Activated T-cell treated with anti-CD3 and anti-CD28 coated beads, Interleukin-2, amount 50 U/mL, for 1 hour (primary cell): Measurements from ENCODE around the gene CYP11A1.
"Not testable (repeated sequence)": the region's sequence is repeated elsewhere in the genome, so short reads cannot be mapped to it uniquely, and the experiment has no call there.

Experiments used
- DNase-seq: peaks from one replicate; pipeline ENCODE4 v3.0.0-alpha.2; 2020

The CYP11A1 gene

DNA sequence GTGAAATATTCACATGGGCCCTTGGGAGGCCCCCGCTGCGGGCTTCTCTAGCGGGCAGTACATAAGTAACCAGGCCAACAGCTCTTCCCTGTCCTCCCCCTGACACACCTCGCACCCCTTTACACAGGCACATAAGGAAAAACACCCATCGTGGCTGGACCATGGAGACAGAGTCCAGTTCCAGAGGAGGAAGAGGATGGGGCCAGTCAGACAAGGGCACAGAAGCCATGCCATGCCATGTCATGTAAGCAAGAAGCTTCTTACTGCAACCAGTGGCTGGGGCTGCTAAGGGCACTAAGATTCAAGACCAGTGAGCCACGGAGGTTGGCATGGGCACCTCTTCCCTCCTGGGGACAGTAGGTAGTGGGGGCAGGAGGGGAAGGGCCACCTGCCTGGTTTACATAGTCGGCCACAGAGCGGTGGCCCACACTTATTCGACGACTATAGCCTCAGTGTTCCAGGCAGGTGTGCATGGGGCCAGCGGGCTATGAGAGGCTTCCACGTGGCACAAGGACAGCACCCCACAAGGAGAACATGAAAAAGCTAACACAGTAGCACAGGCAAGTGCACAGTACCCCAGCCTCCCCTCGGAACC, 5.7 kb upstream of the CYP11A1 start:
- DNase-seq = no peak

DNA sequence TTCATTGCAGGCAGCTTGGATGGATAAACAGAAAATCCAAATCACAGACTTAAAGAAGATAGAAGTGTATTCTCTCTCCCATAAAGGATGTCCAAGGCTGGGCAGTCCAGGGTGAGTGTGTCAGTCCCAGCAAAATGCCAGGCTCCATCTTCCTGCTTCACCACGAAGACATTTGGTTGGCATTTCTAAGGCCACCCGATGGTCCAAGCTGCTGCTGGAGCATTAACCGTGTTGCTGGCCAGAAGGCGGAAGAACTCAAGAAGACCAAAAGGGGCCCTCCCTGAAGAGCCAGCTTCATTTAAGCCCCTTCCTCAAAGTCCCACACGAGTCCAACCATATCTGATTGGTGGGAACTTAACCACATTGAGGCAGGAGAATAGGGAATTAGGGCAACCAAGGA, 3.0 kb upstream of the CYP11A1 start:
- no peak for DNase-seq

DNA sequence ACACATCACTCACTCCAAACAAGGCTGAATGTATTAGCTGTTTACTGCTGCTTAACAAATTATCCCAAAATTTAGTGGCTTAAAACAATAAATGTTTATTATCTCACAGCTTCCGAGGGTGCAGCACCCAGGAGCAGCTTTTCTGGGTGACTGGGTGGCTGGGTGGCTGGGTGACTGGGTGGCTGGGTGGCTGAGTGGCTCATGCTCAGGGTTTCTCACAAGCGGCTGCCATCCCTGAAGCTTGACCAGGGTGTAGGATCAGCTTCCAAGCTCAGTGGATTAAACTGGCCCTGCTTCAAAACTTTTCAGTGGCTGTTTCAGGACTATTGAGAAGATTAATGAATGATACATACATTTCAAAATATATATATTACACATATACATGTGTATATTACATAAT, 2.3 kb upstream of the CYP11A1 start:
- no peak for DNase-seq

DNA sequence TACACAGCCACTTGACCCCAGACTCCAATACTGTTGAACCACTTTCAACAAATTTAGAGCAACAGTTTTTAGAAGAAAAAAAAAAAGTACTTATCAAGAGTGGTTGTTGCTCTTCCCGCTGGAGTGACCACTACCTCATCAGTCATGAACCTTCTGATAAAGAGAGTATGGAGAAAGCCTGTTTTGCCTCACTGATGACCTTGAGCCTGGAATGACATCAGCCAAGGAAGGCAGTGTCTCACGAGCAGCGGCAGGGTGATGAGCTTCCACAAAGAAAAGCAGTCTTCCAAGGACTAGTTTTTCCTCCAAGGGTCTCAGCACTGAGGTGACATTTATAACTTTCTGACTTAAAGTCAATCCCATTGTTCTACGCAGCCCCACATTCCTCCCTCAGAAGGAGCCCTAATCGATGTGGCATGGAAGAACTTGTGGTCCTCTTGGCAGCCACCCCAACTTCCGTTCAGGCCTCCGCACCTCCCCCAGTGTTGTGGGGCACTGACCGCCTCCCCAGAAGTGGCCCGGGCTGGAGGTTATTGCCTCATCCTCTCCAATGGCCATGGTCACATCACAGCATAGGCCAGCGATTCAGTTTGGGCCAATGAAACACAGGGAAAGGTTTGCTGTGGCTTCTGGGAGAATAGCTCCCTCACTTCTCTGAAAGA, 1.8 kb upstream of the CYP11A1 start:
- DNase-seq = no peak

DNA sequence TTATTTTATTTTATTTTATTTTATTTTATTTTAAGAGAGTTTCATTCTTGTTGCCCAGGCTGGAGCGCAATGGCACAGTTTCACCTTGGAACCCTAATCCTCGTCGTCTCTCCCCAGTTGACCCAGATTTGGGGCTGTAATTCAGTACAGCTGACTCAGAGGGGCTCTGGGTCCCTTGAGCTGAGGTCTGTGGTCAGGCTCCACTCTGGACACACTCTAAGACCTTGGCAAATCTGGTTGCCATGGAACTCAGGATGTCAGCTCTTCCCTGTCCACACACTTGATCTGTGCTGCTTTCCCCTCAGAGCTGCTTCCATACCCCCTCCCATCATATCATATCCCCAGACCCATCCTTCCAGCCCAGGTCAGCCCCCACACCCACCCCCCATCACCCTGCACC, 675 bp upstream of the CYP11A1 start:
- no peak for DNase-seq

DNA sequence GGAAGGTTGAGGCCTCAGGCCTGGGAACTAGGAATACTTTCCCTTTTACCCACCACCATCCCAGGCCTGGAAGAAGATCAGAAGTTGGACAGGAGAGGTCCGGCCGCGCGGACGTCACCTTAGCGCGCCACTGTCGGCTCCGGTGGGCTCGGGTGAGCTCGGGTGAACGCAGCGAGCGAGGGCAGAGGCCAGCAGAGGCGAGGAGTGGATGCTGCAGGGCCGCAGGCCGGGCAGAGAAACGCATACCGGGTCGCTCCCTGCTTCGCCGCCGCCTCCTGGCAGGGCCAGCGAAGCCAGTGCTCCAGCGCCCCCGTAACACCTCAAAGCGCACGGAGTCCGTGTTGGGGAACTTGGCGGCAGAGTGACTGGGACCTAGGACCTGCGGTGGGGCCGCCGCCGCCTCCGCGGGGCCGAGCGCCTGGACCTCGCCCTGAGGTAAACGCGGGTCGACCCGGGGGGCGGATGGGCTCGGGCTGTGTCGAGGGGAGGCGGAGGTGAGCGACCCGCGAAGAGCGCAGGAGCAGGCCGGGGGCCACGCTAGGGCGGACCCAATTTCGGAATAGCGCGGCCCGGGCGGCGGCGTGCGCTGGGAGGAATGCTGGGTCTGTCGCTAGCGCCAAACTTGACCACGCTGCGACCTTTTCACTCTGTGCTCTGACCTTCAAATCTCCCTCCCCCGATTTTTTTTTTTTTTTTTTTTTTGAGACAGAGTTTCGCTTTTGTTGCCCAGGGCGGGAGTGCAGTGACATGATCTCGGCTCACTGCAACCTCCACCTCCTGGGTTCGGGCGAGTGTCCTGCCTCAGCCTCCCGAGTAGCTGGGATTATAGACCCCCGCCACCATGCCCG, 1.6 kb downstream of the CYP11A1 start:
- peak; percentile 33 for DNase-seq

DNA sequence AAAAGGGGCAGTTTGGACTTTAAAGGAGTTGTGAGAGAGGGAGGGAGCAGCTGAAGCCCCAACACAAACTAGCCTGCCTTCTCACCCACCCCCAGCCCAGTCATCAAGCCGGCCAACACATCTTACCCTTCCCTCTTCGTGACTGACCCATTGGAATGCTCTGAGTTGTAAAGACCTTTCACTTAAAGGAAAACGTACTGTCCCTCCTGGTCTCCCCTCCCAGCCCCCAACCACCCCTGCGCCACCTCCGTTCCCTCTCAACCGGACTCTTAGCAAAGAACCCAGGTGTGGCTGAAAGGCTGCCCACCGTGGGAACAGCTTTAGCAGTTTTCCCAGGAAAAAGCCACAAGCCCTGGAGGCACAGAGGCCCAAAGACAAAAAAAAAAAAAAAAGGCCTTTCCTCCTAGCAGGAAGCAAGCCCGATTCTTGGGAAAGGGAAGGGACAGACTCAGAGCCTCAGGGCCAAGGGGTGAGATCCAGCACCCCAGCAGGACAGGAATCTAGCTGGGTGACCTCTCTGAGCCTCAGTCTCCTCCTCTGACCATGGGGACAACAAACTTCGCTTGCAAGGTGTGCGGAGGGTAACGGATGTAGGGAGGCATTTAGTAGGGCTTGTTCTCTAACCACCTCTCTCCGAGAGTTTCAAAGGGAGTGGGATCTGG, 2.4 kb downstream of the CYP11A1 start:
- no peak for DNase-seq

DNA sequence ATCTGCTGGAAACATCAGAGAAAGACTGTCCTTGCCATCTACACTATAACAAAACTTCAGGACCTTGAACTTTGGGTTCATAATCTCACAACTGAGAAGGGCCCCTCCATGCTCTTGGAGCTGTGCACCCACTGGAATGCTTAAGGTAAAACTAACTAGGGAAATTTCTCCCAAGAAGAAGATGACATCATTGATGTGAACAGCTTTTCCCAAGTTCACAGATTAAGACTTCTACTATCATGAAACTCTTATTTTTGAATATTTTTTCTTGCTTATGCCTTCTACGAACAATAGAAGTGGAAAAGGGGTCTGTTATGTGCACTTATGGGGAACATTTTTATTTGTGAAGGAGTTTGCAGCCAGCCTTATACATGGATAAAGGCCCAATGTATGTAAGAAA, 5.0 kb downstream of the CYP11A1 start:
- no peak for DNase-seq

DNA sequence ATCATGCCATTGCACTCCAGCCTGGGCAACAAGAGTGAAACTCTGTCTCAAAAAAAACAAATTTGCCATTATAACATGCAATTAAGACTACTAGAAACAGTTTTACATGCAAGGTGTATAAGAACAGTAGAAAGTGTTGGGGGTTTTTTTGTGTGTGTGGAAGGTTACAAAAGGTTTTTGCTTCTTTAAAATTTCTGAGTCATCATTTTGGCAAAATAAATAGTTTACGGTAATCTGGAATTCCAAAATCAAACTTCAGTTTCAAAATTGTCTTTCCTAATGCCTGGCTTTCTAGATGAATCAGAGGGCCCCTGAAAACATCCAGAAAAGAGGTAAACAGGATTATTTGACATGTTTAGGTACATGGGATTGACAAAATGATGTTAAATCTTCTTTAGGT, 6.6 kb downstream of the CYP11A1 start:
- not testable (repeated sequence) for DNase-seq

DNA sequence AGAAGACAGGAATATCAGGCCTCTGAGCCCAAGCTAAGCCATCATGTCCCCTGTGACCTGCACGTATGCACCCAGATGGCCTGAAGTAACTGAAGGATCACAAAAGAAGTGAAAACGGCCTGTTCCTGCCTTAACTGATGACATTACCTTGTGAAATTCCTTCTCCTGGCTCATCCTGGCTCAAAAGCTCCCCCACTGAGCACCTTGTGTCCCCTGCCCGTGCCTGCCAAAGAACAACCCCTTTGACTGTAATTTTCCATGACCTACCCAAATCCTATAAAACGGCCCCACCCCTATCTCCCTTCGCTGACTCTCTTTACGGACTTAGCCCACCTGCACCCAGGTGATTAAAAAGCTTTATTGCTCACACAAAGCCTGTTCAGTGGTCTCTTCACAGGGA, 8.1 kb downstream of the CYP11A1 start:
- not testable (repeated sequence) for DNase-seq

DNA sequence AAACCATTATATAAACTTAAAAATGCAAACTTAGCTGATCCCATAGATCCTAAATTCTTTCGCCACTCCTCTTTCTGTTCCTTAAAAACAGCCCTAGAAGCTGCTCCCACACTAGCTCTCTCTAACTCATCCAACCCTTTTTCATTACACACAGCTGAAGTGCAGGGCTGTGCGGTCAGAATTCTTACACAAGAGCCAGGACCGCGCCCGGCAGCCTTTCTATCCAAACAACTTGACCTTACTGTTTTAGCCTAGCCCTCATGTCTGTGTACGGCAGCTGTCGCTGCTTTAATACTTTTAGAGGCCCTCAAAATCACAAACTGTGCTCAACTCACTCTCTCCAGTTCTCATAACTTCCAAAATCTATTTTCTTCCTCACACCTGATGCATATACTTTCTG, 9.9 kb downstream of the CYP11A1 start:
- not testable (repeated sequence) for DNase-seq

DNA sequence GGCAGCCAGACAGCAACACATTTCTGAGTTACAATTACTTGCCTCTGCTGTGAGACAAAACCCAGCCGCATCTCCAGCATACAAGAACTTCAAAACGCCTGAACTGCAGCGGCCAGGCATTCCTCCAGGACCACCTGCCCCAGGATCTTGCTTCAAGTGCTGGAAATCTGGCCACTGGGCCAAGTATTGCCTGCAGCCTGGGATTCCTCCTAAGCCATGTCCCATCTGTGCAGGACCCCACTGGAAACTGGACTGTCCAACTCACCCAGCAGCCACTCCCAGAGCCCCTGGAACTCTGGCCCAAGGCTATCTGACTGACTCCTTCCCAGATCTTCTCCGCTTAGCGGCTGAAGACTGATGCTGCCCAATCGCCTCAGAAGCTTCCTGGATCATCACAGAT, 11.4 kb downstream of the CYP11A1 start:
- DNase-seq = not testable (repeated sequence)

DNA sequence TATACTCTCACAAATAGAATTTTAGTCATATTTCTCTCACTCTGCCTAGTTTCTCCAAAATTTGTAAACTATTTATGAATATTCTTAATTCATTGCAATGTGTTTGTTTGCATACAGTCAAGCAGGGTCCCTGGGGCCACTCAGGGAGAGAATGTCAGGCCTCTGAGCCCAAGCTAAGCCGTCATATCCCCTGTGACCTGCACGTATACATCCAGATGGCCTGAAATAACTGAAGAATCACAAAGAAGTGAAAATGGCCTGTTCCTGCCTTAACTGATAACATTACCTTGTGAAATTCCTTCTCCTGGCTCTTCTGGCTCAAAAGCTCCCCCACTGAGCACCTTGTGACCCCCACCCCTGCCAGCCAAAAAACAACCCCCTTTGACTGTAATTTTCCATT, 13.5 kb downstream of the CYP11A1 start:
- DNase-seq = not testable (repeated sequence)

DNA sequence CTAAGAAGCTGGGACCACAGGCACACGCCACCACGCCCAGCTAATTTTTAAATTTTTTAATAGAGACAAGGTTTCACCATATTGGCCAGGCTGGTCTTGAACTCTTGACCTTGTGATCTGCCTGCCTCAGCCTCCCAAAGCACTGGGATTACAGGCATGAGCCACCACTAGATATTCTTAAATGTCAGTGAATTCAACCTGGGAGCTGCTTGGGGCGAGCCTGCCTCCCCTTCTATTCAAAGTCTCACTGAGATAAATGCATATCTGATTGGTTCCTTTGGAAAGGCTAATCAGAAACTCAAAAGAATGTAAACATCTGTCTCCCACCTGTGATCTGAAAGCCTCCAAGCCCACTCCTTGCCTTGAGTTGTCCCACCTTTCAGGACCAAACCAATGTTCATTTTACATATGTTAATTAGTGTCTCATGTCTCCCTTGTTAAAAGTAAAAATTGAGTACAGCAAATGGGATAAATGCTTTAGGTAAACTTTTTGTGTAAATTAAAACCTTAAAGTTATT, 15.0 kb downstream of the CYP11A1 start:
- DNase-seq = no peak

DNA sequence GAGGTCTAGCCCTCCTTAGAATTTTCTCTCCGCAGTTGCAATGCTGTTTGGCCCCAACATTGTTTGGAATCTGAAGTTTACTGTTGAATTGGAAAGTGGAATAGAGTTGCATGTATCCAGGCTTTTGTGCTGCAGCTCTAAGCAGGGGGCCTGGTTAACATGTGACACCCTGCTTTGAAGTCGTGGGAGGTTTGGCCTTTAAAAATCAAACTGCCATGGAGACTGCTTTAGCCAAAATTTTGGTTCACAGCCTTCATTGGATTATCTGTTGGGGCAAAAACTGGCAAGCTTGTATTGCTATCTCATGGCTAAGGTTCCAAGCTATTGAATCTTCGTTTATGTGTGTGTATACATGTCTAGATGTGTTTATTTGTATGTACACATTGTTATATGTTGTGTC, 15.8 kb downstream of the CYP11A1 start:
- no peak for DNase-seq

DNA sequence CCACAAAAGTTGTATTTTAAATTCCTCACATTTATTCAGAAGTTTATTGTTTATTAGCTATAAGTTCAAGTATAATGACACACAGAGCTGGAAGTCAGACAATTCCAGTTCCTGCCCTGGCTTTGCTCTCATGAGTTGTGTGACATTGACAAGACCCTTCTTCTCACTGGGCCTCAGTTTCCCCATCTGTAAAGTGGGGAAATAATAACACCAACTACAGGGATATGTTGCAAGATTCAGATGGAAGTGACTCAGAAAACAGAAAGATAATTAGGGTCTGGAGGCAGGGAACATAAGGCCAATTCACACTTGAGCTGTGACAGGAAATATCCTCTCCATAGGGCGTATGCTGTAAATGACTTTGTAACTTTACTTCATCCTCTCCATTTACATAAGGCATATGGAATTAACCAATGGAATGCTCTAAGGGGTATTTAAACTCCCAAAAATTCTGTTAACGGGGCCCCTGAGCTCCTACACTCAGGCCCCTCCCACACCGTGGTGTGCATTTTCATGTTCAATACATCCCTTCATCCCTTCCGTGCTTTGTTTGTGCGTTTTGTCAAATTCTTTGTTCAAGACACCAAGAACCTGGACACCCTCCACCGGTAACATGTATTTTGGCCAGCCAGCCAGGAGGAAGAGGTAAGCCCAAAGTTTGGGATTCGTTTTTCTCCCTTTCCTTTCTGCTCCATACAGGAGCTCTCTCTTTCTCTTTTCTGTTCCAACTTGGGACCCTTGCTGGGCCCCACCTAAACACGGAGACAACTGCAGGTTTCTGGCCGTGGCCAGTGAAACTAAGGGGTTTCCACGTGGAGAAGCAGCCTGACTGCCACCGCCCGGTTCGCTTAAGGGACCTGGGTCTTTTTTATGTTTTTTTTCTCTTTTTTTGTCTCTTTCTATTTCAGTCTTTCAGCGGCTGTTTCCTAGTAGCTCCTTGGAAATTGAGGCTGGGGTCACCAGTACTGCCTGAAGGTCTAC, 16.9 kb downstream of the CYP11A1 start:
- DNase-seq = no peak

DNA sequence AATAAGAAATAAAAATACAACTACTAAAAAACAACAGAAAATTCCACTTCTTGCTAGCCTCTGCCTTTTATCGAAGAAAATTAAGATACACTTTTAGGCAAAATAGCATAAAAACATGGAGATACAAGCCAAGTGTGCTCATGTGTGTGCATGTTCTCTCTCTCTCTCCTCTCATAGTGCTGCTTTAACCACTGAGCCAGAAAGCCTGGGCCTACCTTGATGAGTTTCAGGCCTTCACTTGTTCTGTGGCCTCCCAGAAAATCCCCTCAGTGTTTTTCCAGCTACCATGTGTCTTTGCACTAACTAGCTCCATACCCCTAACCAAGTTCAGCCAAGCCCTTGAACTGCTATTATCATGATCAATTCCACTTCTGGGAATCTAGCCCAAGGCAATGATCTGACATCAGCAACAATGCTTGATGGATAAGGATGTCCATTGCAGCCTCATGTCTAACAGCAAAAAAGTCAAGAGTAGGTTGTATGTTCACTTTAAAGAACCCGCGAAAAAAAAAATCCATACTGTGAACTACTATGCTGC, 18.1 kb downstream of the CYP11A1 start:
- DNase-seq = no peak

DNA sequence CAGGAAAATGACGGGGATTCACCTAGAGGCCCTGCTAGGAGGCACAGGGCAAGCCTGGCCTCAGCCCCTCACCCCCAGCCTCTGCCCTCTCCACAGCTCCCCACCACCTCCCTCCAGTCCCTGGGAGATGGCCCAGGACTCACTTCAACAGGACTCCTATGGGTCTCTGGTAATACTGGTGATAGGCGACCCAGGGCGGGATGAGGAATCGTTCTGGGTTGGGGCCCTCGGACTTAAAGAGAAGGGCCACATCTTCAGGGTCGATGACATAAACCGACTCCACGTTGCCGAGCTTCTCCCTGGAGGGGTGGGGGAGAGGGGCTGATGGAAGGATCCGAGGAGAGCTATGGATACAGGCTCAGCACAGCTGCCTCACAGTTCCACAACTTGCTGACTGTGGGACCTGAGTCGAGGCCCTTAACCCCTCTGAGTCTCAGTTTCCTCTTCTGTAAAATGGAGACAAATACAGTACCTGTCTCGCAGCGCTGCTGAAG, 19.6 kb downstream of the CYP11A1 start:
- DNase-seq = no peak

DNA sequence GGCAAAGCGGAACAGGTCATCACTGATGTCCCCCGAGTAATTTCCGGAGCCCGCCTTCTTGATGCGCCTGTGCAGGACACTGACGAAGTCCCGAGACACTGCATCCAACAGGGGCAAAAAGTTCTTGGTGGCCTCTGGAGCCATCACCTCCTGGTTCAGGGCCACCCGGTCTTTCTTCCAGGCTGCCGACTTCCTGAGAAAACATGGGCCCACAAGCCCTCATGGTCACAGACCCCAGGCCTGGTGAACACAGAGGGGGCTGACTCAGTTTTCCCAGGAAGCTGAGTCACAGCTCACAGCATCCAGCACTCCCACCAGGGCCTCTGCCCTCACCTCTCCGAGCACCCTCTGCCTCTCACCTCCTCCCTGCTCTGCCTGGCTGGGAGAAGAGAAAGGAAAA, 22.4 kb downstream of the CYP11A1 start:
- DNase-seq = no peak

DNA sequence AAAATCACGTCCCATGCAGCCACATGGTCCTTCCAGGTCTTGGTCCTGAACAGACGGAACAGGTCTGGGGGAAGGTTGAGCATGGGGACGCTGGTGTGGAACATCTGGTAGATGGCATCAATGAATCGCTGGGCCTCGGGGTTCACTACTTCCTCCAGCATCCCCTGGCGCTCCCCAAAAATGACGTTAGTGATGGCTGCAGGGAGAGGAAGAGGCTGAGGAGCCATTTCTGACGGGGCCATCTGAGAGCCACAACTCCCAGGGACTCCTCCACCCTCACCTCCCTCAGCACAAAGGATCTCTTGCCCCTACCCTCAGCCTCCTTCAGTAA, 23.7 kb downstream of the CYP11A1 start:
- no peak for DNase-seq

DNA sequence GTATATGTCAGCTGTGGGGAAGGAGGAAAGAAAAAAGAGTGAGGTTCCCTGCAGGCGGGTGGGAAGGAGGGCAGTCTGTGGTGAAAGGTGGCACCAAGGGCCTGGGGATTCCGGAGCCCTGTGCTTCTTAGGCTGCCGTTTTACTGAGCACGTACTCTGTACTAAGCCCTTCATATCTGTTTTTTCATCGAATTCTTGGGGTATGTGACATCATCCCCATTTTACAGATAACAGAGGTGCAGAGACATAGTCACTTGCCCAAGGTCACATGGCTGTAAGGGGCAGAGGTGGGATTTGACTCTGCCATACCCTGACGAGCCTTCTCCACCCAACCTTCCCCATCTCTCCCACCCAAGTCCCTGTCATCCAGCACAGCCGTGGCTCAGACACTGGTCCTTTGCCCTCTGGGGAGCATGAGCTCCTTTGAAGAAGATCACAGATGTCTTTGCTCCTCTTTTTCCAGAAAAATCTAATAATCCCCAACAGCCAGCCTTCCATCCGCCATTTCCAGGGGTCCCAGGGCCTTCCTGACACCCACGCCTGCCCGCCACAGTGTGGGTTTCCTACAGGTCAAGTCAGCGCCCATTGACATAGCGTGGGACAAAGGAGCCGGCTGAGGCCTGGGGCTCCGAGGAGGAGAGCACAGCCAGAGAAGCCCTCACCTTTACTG, 24.2 kb downstream of the CYP11A1 start:
- no peak for DNase-seq
